Keratinocyte (primary cell): Measurements from ENCODE around the gene RHOU. TPM values are rescaled to one million over a fixed set of nuclear protein-coding genes. Genes with fewer than 3 reads are reported as not detected.

Source experiments
- DNase-seq: peaks from one replicate; pipeline ENCODE4 v3.0.0-alpha.2; 2011; ENCODE audit warnings: low read depth, missing footprints, low spot score
- FAIRE-seq: peaks from 2 replicates; lab custom pipeline; 2011; peaks lifted over from hg19 to GRCh38; lab: Jason Lieb, UNC
- H2AFZ ChIP-seq: 2 replicates; pipeline ENCODE4 v1.6.0; 2012; ENCODE audit warnings: low read length, control low read depth, inconsistent platforms; ENCODE audit not compliant: control insufficient read depth
- H3K27ac ChIP-seq: 2 replicates; pipeline ENCODE4 v1.5.1; 2011; ENCODE audit warnings: low read length; ENCODE audit not compliant: control insufficient read depth, insufficient read depth
- H3K27me3 ChIP-seq: 3 replicates; pipeline ENCODE4 v1.6.0; 2011; ENCODE audit warnings: low read length; ENCODE audit not compliant: control insufficient read depth, insufficient read depth; ENCODE audit errors: extremely low read depth
- H3K36me3 ChIP-seq, 2 experiments: 2 replicates in 1 of 2; 3 replicates in 1 of 2; pipeline ENCODE4 v1.5.1; 2011; ENCODE audit warnings: low read length in 2 of 2, mild to moderate bottlenecking in 1 of 2; ENCODE audit not compliant: control insufficient read depth in 2 of 2, insufficient read depth in 2 of 2; ENCODE audit errors: extremely low read depth in 1 of 2
- H3K4me1 ChIP-seq: 3 replicates; pipeline ENCODE4 v1.5.1; 2011; ENCODE audit warnings: low read length; ENCODE audit not compliant: control insufficient read depth, insufficient read depth; ENCODE audit errors: extremely low read depth
- H3K4me2 ChIP-seq: 3 replicates; pipeline ENCODE4 v1.6.0; 2011; ENCODE audit warnings: low read depth, low read length; ENCODE audit not compliant: control insufficient read depth, insufficient read depth; ENCODE audit errors: extremely low read depth
- H3K4me3 ChIP-seq, 3 experiments: fragments of 200-600 bp in 1 of 3; sonication (generic) in 1 of 3; 2 replicates in 2 of 3; 3 replicates in 1 of 3; pipeline ENCODE4 v1.5.1; 2011 to 2016; ENCODE audit warnings: low read length in 3 of 3, mild to moderate bottlenecking in 3 of 3, control low read depth in 2 of 3, inconsistent platforms in 1 of 3, low read depth in 1 of 3, mixed read lengths in 1 of 3, mixed run types in 1 of 3, moderate library complexity in 1 of 3; ENCODE audit not compliant: control insufficient read depth in 2 of 3, insufficient read depth in 2 of 3; ENCODE audit errors: extremely low read depth in 1 of 3
- H3K79me2 ChIP-seq: 2 replicates; pipeline ENCODE4 v1.6.0; 2012; ENCODE audit warnings: low read length; ENCODE audit not compliant: control insufficient read depth, insufficient read depth
- H3K9ac ChIP-seq: 3 replicates; pipeline ENCODE4 v1.6.0; 2011; ENCODE audit warnings: low read length; ENCODE audit not compliant: control insufficient read depth, insufficient read depth; ENCODE audit errors: extremely low read depth
- H3K9me1 ChIP-seq: 3 replicates; pipeline ENCODE4 v1.6.0; 2011; ENCODE audit warnings: low read length; ENCODE audit not compliant: control insufficient read depth, insufficient read depth; ENCODE audit errors: extremely low read depth
- H3K9me3 ChIP-seq: 2 replicates; pipeline ENCODE4 v1.5.1; 2012; ENCODE audit warnings: low read depth, low read length; ENCODE audit not compliant: control insufficient read depth
- H4K20me1 ChIP-seq: 3 replicates; pipeline ENCODE4 v1.6.0; 2011; ENCODE audit warnings: low read length; ENCODE audit not compliant: control insufficient read depth, insufficient read depth; ENCODE audit errors: extremely low read depth
- CTCF ChIP-seq, 3 experiments: IDR thresholded peaks in 1 of 3; conservative IDR thresholded peaks in 1 of 3; optimal IDR thresholded peaks in 1 of 3; 2 replicates in 2 of 3; 3 replicates in 1 of 3; pipeline versions ENCODE3 to v1.5.1; 2011; ENCODE audit warnings: low read length in 3 of 3, mild to moderate bottlenecking in 3 of 3, moderate library complexity in 2 of 3, control low read depth in 1 of 3, inconsistent platforms in 1 of 3; ENCODE audit not compliant: insufficient read depth in 2 of 3; ENCODE audit errors: extremely low read depth in 1 of 3
- EZH2 ChIP-seq: IDR thresholded peaks from one replicate; pipeline ENCODE4 v1.6.1; 2012; ENCODE audit warnings: inconsistent platforms, mild to moderate bottlenecking, low read length, moderate library complexity
- dilution Hi-C: fragments of 300-500 bp; cut with MboI; formaldehyde crosslinking; loops from one replicate; pipeline ENCODE4 v1.7.0; 2020; ENCODE audit warnings: low sequenced_read_pairs; ENCODE audit not compliant: extremely low pct_ligation_motif_present
- polyA plus RNA-seq, 5 experiments: library from polyadenylated mRNA; depleted of rRNA in 3 of 5; stranded (reverse) in 3 of 5; stranded (forward) in 1 of 5; unstranded in 1 of 5; fragments of >200 nt; gene quantifications; 1 replicate in 1 of 5; 2 replicates in 3 of 5; 3 replicates in 1 of 5; pipeline versions ENCODE4 v1.2.1 to v1.2.3, GENCODE V29; 2011 to 2012; ENCODE audit warnings: missing spikeins in 2 of 5, low read depth in 1 of 5, low replicate concordance in 1 of 5

The RHOU gene
- polyA plus RNA-seq, 1 donor (not counting 4 experiments of a cell fraction or from before 2014, with no cell fraction given) = 0.29 TPM

- dilution Hi-C loops = no loop called here
These were observed 51.3 kb downstream of the RHOU start for GRCh38 chr1:228786361-228787129.

GRCh38 chr1:228791791-228792190 lies 56.5 kb downstream of the RHOU start:
- dilution Hi-C loops = no loop called here
- H3K9me3 ChIP-seq = no peaks in the 10 kb centered on the region
- H2AFZ ChIP-seq = no peak overlapping the region
- no peaks in the 10 kb centered on the region for H4K20me1 ChIP-seq
- H3K4me3 ChIP-seq = no peak overlapping the region
- no peaks in the 10 kb centered on the region for H3K36me3 ChIP-seq
- H3K4me1 ChIP-seq = no peaks in the 10 kb centered on the region
- FAIRE-seq (no peak), DNase-seq (no peak)
- H3K27me3 ChIP-seq = peaks cover 12% of the 10 kb centered on the region
- H3K79me2 ChIP-seq = no peaks in the 10 kb centered on the region
- H3K9me1 ChIP-seq = no peaks in the 10 kb centered on the region
- TF ChIP-seq CTCF (optimal IDR thresholded peaks at IDR 0.05 in 1 of 3, IDR thresholded peaks at IDR 0.05 in 1 of 3, conservative IDR thresholded peaks at IDR 0.05 in 1 of 3; ENCODE audit: extremely low read depth in 1 of 3, insufficient read depth in 2 of 3, low read length in 3 of 3) = no peak
- no peak for TF ChIP-seq EZH2
- H3K27ac ChIP-seq = no peak overlapping the region
- H3K9ac ChIP-seq = no peak overlapping the region
- no peak overlapping the region for H3K4me2 ChIP-seq

More at GRCh38 chr1:228786361-228787129, 51.3 kb downstream of the RHOU start:
- Histone ChIP-seq H3K4me3 (no peak overlapping the region), H2AFZ (no peak overlapping the region), H3K27me3 (peaks cover 12% of the 10 kb centered on the region), H3K4me1 (no peaks in the 10 kb centered on the region), H4K20me1 (no peaks in the 10 kb centered on the region), H3K79me2 (no peaks in the 10 kb centered on the region), H3K9me3 (no peaks in the 10 kb centered on the region), H3K36me3 (no peaks in the 10 kb centered on the region), H3K27ac (no peak overlapping the region), H3K4me2 (no peak overlapping the region), H3K9me1 (no peaks in the 10 kb centered on the region), H3K9ac (no peak overlapping the region)
- DNase-seq (no peak), FAIRE-seq (no peak)
- no peak for TF ChIP-seq CTCF (optimal IDR thresholded peaks at IDR 0.05 in 1 of 3, IDR thresholded peaks at IDR 0.05 in 1 of 3, conservative IDR thresholded peaks at IDR 0.05 in 1 of 3; ENCODE audit: extremely low read depth in 1 of 3, insufficient read depth in 2 of 3, low read length in 3 of 3)
- TF ChIP-seq EZH2 = no peak
